D341Med (cell line): ENCODE data around the gene SND1.

Experiments
- DNase-seq: peaks from one replicate; pipeline ENCODE4 v3.0.0; 2012; ENCODE audit warnings: low spot score

The SND1 gene

DNA sequence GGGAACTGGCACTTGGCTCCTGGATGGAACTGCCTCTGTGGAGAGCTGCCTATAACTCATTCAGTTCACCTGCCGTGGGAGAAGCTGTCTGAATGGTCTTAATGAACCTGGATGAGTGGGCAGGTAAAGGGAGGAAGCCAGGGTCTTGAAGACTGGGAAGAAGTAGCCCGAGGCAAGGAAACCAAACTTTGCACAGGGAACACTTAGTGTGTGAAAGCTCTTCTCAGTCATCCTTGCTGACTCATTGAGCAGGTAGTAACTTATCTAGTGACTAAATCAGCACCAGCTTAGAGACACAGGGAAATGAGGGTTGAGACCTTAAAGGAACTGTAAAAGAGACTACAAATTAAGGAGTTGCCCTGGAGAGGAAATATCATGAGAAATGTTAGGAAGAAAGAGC is 369.4 kb downstream of the SND1 start:
- DNase-seq = no peak

GRCh38 chr7:128022631-128023532 is 370.9 kb downstream of the SND1 start:
- no peak for DNase-seq

GRCh38 chr7:128024151-128024550 is 372.2 kb downstream of the SND1 start:
- DNase-seq = no peak

- DNase-seq = no peak
These were observed 373.4 kb downstream of the SND1 start for GRCh38 chr7:128025380-128025779.

- DNase-seq = no peak
These were observed 373.8 kb downstream of the SND1 start for GRCh38 chr7:128025819-128026218.

DNA sequence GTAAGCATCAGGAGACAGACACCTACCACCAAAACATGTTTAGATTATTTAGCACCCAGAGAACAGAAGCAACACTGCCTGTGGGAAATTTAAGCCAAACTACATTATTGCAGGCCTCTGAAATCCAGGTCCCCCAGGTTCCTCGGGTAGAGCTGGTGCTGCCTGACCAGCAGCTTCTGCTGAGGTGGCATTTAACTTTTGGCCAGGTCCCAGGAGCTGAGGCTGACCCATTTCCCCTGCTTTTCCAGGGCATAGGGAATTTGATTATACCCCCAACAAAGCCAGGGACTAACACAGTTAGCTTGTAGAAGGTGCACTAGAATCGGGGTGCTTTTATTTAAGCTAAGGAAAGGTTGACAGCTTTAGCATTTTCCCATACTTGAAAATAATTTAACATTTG is 374.6 kb downstream of the SND1 start:
- no peak for DNase-seq

GRCh38 chr7:128027485-128027980 is 375.5 kb downstream of the SND1 start:
- no peak for DNase-seq

DNA sequence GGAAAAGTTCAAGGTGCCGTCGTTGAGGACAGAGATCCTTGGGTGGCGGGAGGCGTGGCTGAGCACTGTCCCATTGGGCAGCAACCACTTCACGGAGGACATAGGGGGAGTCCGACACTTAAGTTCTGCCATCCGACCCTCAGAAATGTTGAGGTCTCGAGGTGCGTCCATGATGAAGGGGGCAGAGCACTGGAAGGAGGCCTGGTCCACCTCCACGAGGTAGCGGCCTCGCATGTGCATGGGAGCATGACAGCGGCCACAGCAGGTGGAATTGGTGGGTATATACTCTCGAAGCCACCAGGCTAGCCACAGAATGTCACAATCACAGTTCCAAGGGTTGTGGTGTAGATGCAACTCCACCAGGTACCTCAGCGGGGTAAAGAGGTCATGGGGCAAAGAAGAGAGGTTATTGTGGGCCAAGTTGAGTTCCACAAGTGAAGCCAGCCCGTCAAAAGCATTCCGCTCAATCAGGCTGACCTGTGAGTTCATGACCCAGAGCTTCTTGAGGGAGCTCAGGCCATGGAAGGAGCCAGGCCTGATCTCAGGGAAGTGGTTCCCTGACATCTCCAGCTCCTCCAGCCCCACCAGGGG is 377.5 kb downstream of the SND1 start:
- no peak for DNase-seq

- DNase-seq = no peak
These were observed 378.3 kb downstream of the SND1 start for GRCh38 chr7:128030263-128030653.

DNA sequence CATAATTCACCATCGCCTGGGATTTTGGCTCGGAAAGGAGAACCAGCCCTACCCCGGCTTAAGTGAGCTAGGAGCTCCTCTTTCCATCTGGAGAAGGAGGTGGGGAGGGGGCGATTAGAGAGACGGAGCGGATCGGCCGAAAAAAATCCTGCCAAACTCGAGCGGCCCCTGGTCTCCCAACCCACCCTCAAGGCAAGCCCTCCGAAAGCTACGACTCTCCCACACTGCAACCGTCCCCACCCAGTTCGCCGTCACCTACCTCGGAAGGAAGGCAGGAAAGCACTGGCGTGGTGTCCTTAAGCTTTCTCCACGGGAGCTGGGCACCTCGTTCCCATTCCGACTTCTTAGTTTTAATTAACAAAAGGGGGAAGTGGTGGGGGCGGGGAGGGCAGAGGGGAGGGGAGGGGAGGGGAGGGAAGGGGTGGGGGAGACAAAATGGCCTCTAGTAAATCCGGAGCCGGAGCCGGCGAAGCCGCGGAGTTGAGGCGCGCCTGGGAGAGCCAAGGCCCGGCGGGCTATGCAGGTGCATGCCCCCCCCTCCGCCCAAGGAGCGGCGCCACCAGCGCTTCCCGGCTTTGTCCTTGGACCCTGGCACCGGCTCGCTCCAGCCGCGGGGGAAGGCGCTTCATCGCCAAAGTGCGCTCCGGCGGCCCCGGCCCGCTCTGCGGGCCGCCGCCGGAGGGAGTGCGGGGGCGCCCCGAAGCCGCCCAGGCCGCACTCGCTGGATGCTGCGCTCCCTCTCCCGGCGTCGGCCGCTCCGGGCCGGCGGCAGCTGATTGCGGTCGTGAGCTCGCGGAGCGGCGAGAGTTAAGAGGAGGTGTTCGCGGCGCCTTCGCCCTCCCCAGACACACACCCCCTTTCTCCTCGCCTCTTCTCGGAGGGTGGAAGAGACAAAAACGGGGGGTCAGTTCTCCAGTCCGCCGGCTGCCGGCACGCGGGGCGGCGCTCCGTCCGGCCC is 378.9 kb downstream of the SND1 start, which contains the start of gene LRRC4:
Gene LRRC4 (minus strand): TSS at position 784 of the 958 bp plus-strand sequence. CDS start 797 bp downstream, outside the sequence.
- peak; percentile 81 for DNase-seq

DNA sequence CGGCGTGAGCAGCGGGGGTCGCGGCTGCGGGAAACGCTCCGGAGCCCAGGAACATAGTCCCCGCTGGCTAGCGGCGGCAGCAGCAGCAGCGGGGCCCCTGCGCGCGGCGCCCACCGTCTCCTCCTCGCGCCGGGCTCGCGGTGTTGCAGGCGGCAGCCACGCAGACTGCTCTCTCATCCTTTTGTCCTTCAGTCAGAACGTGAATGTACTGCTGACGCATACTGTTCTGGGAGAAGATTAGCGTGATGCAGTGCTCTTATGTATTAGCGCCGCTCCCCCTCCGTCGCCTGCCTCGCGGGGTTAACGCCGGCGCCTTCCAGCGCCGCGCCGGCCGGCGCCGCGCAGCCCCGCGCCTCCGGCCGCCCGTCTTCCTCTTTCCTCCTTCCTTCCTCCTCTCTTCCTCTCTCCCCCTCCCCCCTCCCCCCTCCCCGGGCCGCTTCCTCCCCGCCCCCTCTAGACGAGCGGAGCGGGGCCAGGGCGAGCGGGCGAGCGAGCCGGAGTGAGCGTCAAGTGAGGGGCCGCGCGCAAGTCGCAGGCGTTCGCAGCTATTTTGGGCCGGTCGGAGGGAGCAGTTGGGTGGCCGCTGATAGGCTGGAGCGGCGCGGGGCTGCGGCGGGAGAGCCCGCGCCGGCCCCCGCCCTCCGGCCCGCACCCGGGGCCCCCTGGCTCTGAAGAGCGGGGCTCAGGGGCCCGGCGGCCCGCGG is 380.1 kb downstream of the SND1 start:
- DNase-seq = peak; percentile 87

- DNase-seq = no peak
These were observed 380.7 kb downstream of the SND1 start for GRCh38 chr7:128032605-128033235.

DNA sequence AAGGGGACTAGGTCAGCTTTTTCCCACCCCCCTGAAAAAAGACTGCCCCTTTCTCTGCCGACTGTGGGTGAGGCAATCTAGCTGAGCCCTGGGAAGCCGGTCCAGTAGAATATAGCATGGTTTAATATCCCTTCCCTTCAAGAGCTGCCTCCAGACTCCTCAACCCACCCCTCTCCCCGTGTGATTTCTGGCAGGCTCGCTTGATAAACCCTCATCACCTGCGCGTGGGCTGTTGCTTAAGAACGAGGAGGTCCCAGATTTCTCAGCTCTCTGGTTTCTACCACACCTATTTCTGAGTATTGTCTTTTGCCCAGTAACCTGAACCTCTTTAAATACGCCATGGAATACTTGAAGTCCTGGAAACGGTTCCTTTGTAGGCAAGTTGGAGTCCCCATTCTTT is 381.3 kb downstream of the SND1 start:
- DNase-seq = no peak

- DNase-seq = no peak
These were observed 382.8 kb downstream of the SND1 start for GRCh38 chr7:128034825-128035224.

DNA sequence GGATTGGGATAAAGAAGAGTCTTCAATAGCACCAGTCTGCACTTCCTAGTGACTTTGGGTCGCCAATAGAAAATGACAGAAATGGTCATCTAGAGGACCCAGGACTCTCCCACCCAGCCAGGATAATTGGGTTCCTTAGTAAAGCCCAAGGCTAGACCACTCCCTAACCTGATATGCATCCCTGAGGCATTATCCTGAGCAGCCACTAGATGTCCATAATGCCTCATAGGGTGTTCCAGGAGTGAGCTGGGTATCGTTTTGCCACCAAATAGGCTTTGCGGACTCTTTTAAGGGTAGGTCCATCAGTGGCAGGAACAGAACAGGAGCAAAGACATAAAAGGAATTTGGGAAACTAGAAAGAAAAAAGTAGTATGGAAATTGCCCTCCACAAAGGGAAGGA is 383.7 kb downstream of the SND1 start:
- DNase-seq = peak; percentile 66

GRCh38 chr7:128036226-128036940 is 384.4 kb downstream of the SND1 start:
- no peak for DNase-seq

DNA sequence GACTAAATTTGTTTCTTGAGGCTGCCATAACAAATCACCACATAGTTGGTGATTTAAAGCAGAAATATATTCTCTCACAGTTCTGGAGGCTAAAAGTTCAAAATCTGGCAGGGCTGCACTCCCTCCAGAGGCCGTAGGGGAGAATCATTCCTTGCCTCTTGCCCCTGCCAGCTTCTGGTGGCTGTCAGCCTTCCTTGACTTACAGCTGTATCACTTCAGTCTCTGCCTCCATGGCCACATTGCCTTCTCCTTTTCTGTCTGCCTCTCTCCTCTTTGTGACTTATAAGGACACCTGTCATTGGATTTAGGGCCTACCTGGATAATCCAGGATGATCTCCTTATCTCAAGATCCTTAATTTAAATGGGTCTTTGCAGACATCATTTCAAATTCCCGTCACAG is 385.1 kb downstream of the SND1 start:
- no peak for DNase-seq

GRCh38 chr7:128037880-128038619 is 386.1 kb downstream of the SND1 start:
- DNase-seq = no peak

GRCh38 chr7:128039544-128039953 is 387.6 kb downstream of the SND1 start:
- no peak for DNase-seq

DNA sequence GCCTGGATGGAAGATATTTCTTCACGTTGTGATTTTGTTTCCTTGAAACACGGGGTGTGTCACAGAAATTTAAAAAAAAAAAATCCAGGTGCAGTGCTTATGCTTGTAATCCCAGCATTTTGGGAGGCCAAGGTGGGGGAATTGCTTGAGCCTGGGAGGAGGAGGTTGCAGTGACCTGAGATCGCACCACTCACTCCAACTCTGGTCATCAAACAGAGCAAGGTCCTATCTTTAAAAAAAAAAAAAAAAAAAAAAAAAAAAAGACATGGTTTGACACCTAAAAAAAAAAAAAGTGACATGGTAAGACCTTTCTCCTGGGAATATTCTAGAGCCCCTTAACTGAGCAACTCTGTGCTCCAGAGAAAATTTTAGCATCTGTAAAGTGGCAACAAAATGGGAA is 388.2 kb downstream of the SND1 start:
- no peak for DNase-seq
